Thyroid gland (tissue), 4 donors: ENCODE data around the gene TMEM272. TPM values are rescaled to one million over a fixed set of nuclear protein-coding genes. Genes with fewer than 3 reads are reported as not detected.
A peak's percentile ranks its signal among the peaks of the same experiment; 100 is the strongest.

Experiments used
- DNase-seq, 2 donors: peaks; one replicate each; pipeline ENCODE4 v3.0.0-alpha.2; 2019
- H3K27ac ChIP-seq, 3 donors: fragments of 200-600 bp; sonication (generic); 1 replicate in 2 of 3; 2 replicates in 1 of 3; pipeline ENCODE4 v1.5.1; 2016 to 2019; ENCODE audit warnings: mild to moderate bottlenecking in 1 of 3, moderate library complexity in 1 of 3
- H3K27me3 ChIP-seq: fragments of 200-600 bp; sonication (generic); one replicate; pipeline ENCODE4 v1.5.1; 2019
- H3K36me3 ChIP-seq, 2 donors: fragments of 200-600 bp; sonication (generic); one replicate each; pipeline ENCODE4 v1.5.1; 2016 to 2019
- H3K4me1 ChIP-seq, 2 donors: fragments of 200-600 bp; sonication (generic); one replicate each; pipeline ENCODE4 v1.5.1; 2017 to 2019
- H3K4me3 ChIP-seq, 3 donors: fragments of 200-600 bp; sonication (generic); replicated peaks in 1 of 3; 1 replicate in 2 of 3; 2 replicates in 1 of 3; pipeline ENCODE4 v1.5.1; 2016; ENCODE audit warnings: mild to moderate bottlenecking in 1 of 3
- H3K9me3 ChIP-seq: fragments of 200-600 bp; sonication (generic); one replicate; pipeline ENCODE4 v1.5.1; 2017
- CTCF ChIP-seq, 6 experiments: fragments of 200-600 bp in 3 of 6; fragments of 450-650 bp in 3 of 6; sonication (generic) in 3 of 6; IDR thresholded peaks; one replicate each; pipeline ENCODE4 v1.5.1; 2016 to 2019; ENCODE audit warnings: antibody characterized with exemption in 6 of 6, mild to moderate bottlenecking in 2 of 6, inconsistent platforms in 1 of 6, moderate library complexity in 1 of 6
- POLR2A ChIP-seq, 2 donors: fragments of 450-650 bp; IDR thresholded peaks; one replicate each; pipeline ENCODE4 v1.6.1; 2017; ENCODE audit warnings: antibody characterized with exemption in 2 of 2, mild to moderate bottlenecking in 2 of 2, moderate library complexity in 1 of 2
- WGBS, 2 donors: methylation state at CpG; one replicate each; pipeline ENCODE4 v1.1.5; 2017; 5-methylcytosine and 5-hydroxymethylcytosine counted together
- intact Hi-C: fragments of 100-400 bp; cut with DNase I; formaldehyde crosslinking; loops from one replicate; pipeline ENCODE4 v1.15.1; 2023
- total RNA-seq, 4 donors: library from RNA; depleted of rRNA; stranded (reverse); fragments of >200 nt; gene quantifications; one replicate each; pipeline ENCODE4 v1.2.3, GENCODE V29; 2016

Gene TMEM272
- total RNA-seq, 4 donors from 2014 or later: not detected

- peak overlapping the region; percentile 49 to 100 (median 98) for H3K27ac ChIP-seq
- peak; percentile 91 to 93 for DNase-seq
- no peaks in the 10 kb centered on the region for H3K27me3 ChIP-seq
- TF ChIP-seq POLR2A (IDR thresholded peaks at IDR 0.05) (peak in 1 of 2 donors; percentile 60), CTCF (IDR thresholded peaks at IDR 0.05) (peak in 3 of 6 experiments; percentile 21 to 37 (median 33))
- no peak overlapping the region for H3K4me3 ChIP-seq
- 35 to 36% methylated on average over 7 of the region's 7 CpGs for WGBS, 2 donors
- intact Hi-C loops: no loop called here
- H3K36me3 ChIP-seq: no peaks in the 10 kb centered on the region
- no peaks in the 10 kb centered on the region for H3K9me3 ChIP-seq
- H3K4me1 ChIP-seq: peaks cover 36 to 44% of the 10 kb centered on the region in 2 donors
Measured at GRCh38 chr13:51801631-51802099, 43.3 kb downstream of the TMEM272 start.

- DNase-seq: no peak
- peaks cover 46 to 52% of the 10 kb centered on the region in 2 donors for H3K4me1 ChIP-seq
- H3K4me3 ChIP-seq: no peak overlapping the region
- intact Hi-C loops: no loop called here
- H3K9me3 ChIP-seq: no peaks in the 10 kb centered on the region
- no peaks in the 10 kb centered on the region for H3K36me3 ChIP-seq
- no peak overlapping the region for H3K27ac ChIP-seq
- H3K27me3 ChIP-seq: no peaks in the 10 kb centered on the region
- TF ChIP-seq CTCF (IDR thresholded peaks at IDR 0.05) (no peak), POLR2A (IDR thresholded peaks at IDR 0.05) (no peak)
- WGBS, 2 donors: 81 to 85% methylated on average over 5 of the region's 5 CpGs
Measured at GRCh38 chr13:51800486-51800885, 44.5 kb downstream of the TMEM272 start.

GRCh38 chr13:51799261-51799660 is 45.7 kb downstream of the TMEM272 start:
- Histone ChIP-seq H3K27me3 (no peaks in the 10 kb centered on the region), H3K36me3 (no peaks in the 10 kb centered on the region), H3K9me3 (no peaks in the 10 kb centered on the region), H3K4me3 (no peak overlapping the region), H3K27ac (no peak overlapping the region), H3K4me1 (peaks cover 45 to 56% of the 10 kb centered on the region in 2 donors)
- no peak for DNase-seq
- WGBS, 2 donors: 94 to 95% methylated on average over 7 to 12 of the region's 12 CpGs
- TF ChIP-seq POLR2A (IDR thresholded peaks at IDR 0.05): no peak
- no peak for TF ChIP-seq CTCF (IDR thresholded peaks at IDR 0.05)
- intact Hi-C loops: no loop called here

DNA sequence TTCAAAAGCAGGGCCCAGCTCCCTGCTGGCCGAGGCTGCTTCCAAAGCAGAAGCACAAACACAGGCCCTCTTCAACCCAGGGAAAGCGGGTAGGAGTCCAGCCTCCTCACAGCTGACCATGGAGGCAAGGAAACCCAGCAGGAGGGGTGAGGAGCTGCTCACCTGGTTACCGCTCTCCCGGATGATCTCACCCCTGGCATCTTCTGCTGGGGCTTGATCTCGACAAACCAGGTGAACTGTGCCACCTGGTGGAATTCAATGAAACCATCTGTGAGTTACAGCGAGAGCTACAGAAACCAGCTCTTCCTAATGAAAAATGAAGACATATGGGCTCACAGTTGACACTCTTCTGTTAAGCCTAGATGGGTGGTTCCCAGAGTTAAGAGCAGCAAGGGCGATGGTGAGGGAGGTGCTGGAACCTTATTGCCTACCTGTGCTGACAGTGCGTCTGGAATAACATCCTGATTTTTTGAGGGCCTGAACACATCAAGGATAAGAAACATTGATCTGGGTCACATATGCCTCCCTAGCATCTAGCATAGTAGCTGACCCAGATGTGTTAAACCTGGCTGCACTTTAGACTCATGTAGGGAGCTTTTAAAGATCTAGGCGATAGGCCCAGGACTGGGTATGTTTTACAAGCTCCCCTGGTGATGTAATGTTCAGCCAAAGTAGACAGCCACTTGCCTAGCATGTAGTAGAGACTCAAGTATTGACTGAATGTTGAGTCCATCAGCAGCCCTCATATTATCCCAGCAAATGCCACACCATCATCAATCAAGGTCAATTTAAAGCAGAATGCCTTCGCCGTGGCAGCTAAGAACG is 47.1 kb downstream of the TMEM272 start:
- peak overlapping the region; percentile 34 to 71 (median 56) for H3K27ac ChIP-seq
- H3K4me1 ChIP-seq: peaks cover 46 to 63% of the 10 kb centered on the region in 2 donors
- intact Hi-C loops: no loop called here
- H3K4me3 ChIP-seq: no peak overlapping the region
- H3K9me3 ChIP-seq: no peaks in the 10 kb centered on the region
- TF ChIP-seq CTCF (IDR thresholded peaks at IDR 0.05) (peak; percentile 13 to 91 (median 64)), POLR2A (IDR thresholded peaks at IDR 0.05) (peak in 1 of 2 donors; percentile 38)
- WGBS, 2 donors: 50 to 53% methylated on average over 12 of the region's 12 CpGs
- DNase-seq: peak; percentile 88 to 89
- H3K36me3 ChIP-seq: no peaks in the 10 kb centered on the region
- H3K27me3 ChIP-seq: no peaks in the 10 kb centered on the region

DNA sequence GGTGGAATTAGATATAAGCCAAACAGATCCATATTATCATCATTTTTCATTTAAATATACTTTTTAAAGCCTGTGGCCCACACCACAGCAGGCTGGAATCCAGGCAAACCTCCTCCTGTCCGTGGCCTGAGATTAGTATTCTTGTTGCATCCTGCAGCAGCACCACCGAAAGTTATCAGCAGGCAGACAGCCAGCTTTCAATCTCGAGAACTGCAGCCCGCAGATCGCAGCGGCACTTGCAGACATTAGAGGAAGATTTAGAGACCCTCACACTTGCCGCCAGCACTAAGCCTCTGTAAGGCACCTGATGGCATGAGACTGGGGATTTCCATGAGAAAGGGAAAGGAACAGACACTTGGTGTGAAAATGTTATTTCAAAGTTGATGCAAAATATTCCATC is 48.4 kb downstream of the TMEM272 start:
- peaks cover 33 to 49% of the 10 kb centered on the region in 2 donors for H3K4me1 ChIP-seq
- DNase-seq: no peak
- H3K9me3 ChIP-seq: no peaks in the 10 kb centered on the region
- H3K27me3 ChIP-seq: no peaks in the 10 kb centered on the region
- no peak overlapping the region for H3K4me3 ChIP-seq
- no peaks in the 10 kb centered on the region for H3K36me3 ChIP-seq
- peak overlapping the region; percentile 34 to 71 (median 56) for H3K27ac ChIP-seq
- intact Hi-C loops: no loop called here
- 81 to 85% methylated on average over 7 of the region's 7 CpGs for WGBS, 2 donors
- TF ChIP-seq POLR2A (IDR thresholded peaks at IDR 0.05): no peak
- TF ChIP-seq CTCF (IDR thresholded peaks at IDR 0.05): no peak
